Putamen (tissue), 1 donor: ENCODE results near the gene SWI5.
"Not testable (repeated sequence)": the region's sequence is repeated elsewhere in the genome, so short reads cannot be mapped to it uniquely, and the experiment has no call there.

Experiments
- DNase-seq: peaks from one replicate; pipeline ENCODE4 v3.0.0-alpha.2; 2016; ENCODE audit warnings: low spot score

SWI5 gene

GRCh38 chr9:128276008-128276573 lies at the start of gene SWI5:
Gene SWI5 (plus strand): TSS chr9:128276276.
- DNase-seq = peak; percentile 98

GRCh38 chr9:128226412-128226801 lies 49.7 kb upstream of the SWI5 start:
- DNase-seq = no peak

GRCh38 chr9:128230897-128231296 lies 45.2 kb upstream of the SWI5 start:
- DNase-seq = not testable (repeated sequence)

- DNase-seq = no peak
Observed at GRCh38 chr9:128231638-128232527, 44.2 kb upstream of the SWI5 start.

GRCh38 chr9:128232528-128233428 lies 43.3 kb upstream of the SWI5 start:
- no peak for DNase-seq

- DNase-seq = no peak
Observed at GRCh38 chr9:128233817-128234406, 42.2 kb upstream of the SWI5 start.

- no peak for DNase-seq
Observed at GRCh38 chr9:128242124-128242523, 34.0 kb upstream of the SWI5 start.

- no peak for DNase-seq
Observed at GRCh38 chr9:128242828-128243214, 33.3 kb upstream of the SWI5 start.

- no peak for DNase-seq
Observed at GRCh38 chr9:128243215-128244018, 32.7 kb upstream of the SWI5 start.

- no peak for DNase-seq
Observed at GRCh38 chr9:128244091-128244836, 31.8 kb upstream of the SWI5 start.

- no peak for DNase-seq
Observed at GRCh38 chr9:128244837-128245231, 31.2 kb upstream of the SWI5 start.

GRCh38 chr9:128245421-128246151 lies 30.5 kb upstream of the SWI5 start:
- DNase-seq = no peak

GRCh38 chr9:128246471-128246870 lies 29.6 kb upstream of the SWI5 start:
- no peak for DNase-seq

GRCh38 chr9:128247226-128247803 lies 28.8 kb upstream of the SWI5 start:
- peak; percentile 36 for DNase-seq

GRCh38 chr9:128249558-128249907 lies 26.5 kb upstream of the SWI5 start:
- DNase-seq = no peak

- DNase-seq = peak; percentile 35
Observed at GRCh38 chr9:128249908-128250838, 25.9 kb upstream of the SWI5 start.

GRCh38 chr9:128250839-128251731 lies 25.0 kb upstream of the SWI5 start:
- DNase-seq = no peak
